Head of caudate nucleus (tissue), 42 donors: ENCODE measurements around the gene ANKS1A.
A peak's percentile ranks its signal among the peaks of the same experiment; 100 is the strongest.
"Not testable (repeated sequence)": the region's sequence is repeated elsewhere in the genome, so short reads cannot be mapped to it uniquely, and the experiment has no call there.

Experiments
- DNase-seq, 42 donors: peaks; one replicate each; pipeline versions ENCODE4 v3.0.0 to v3.0.0-alpha.2; 2020 to 2021; ENCODE audit warnings: mixed read lengths in 7 of 42
- intact Hi-C: fragments of 100-400 bp; cut with DNase I; formaldehyde crosslinking; loops from one replicate; pipeline ENCODE4 v1.15.0; 2022

The ANKS1A gene

DNA sequence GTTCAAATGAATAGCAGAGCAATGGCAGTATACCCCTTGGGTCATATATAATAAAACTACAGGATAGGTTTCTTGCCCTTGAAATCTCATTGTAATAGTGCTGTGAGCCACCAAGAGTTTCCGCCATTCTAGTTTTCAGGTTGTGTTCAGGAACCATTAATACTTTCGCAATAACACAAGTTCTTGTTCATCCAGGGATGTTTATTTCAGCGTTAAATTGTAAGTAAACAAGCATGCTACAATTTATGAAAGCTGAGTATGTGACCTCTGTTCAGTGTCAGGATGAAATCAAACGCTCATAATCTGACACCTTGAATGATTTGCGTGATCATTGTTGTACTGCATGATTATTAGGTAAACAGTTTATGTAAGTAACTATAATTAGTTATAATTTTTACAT lies 22.8 kb downstream of the ANKS1A start:
- no peak for DNase-seq
- intact Hi-C loops: no loop called here

DNA sequence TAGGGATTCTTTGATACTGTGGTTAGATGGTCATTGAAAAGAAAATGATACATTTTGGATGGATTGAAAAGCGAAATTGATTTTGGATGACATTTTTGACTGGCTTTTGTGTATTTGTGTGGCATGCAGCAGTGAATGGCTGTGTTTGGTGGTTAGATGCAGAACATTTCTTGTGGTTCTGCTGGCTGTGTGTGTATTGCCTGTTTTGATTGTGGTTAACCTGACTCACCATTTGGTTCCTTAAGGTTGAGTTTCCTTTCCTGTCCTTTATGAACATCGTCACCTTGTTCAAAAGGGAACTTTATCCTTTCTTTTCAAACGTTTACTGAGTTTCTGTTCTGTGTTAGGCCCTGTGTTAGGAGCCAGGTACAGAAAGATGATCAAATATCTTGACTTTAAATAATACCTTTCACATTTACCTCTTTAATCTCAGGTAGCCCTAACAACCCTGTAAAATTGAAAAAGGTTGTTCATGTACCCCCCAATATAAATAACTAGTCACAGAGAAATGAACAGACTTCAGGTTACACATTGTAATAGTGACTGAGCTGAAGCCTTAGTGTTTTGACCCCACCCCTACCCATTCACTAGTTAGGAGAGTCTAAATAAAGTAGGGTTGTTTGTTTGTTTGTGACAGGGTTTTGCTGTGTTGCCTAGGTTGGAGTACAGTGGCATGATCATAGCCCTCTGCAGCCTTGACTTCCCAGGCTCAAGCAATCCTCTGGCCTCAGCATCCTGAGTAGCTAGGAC lies 23.8 kb downstream of the ANKS1A start:
- intact Hi-C loops: no loop called here
- DNase-seq: no peak

DNA sequence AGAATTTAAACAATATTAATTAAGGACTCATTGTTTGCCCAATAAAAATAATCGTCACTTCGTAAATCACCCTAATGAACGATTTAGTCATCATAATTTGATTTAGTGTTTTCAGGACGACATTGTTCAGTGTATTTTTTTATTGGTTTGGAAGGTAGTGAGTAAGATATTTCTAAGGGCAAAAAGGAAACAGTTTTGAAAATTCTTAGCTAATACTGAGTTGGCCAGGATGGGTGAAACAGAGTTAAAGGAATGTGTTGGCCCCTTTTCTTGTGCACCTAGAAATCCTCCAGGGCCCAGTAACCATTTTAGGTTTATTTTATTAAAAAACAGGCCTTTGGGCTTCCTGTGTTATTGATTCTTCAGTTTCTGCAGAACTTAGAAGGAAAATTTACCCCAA lies 25.3 kb downstream of the ANKS1A start:
- intact Hi-C loops: no loop called here

DNA sequence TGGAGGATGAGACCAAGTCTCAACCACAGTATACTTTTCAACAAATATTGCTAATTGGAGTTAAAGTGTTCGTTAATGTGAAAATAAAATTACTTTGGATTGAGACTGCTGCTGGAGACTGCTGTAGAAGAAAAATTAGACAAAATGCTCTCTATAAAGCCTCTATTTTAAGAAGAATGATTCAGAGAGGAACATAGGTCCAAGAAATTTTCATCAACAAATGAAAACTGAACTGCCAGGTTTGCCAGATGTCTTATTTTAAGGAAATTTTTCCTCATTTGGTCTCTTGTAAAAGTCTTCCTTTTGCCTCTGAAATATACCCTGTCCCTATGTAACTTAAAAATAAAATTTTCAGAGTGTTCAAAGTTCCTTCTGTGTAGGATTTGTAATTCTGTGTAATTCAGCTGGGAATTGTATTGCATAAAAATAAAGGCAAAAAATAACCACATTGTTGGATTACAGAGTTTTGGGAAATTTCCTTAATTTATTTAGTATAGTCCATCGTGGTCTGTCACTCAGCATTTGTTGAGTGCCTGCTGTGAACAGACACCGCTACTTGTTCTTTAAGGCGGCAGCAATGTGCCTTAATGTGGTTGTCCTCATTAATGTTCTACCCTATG lies 27.4 kb downstream of the ANKS1A start:
- intact Hi-C loops: no loop called here
- no peak for DNase-seq

More for the DNA sequence above, 25.3 kb downstream of the ANKS1A start:
- DNase-seq: no peak

DNA sequence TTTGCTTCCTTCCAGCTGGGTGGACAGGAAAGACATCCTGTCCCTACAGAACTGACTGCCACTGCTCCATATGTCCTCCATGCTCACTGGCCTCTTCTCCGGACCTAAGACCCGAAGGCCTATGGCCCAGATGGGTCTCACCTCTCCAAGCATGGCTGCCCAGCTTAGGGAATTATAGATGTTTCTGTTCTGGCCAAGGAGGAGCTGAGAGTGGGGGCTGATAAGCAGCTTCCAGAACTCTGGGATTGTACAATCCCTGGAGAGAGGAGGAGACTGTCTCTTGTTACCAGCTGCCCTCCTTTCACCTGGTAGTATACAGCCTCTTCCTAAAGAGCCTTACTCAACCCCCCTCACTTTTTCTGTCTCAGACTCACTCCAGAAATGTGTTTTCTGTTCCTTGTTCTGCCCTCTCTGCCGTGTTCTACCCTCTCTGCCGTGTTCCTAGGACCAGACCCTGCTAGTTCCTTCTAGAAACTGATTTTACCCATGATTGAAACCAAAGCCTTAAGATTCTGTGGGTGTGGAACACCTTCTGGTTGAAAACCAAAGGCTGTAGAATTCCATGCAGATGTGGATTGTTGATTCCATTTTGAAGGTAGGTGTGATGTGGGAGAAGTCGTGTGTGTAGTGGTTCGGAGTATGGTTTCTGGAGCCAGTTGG lies 28.7 kb downstream of the ANKS1A start:
- DNase-seq: peak in 1 of 42 donors; percentile 16
- intact Hi-C loops: no loop called here

DNA sequence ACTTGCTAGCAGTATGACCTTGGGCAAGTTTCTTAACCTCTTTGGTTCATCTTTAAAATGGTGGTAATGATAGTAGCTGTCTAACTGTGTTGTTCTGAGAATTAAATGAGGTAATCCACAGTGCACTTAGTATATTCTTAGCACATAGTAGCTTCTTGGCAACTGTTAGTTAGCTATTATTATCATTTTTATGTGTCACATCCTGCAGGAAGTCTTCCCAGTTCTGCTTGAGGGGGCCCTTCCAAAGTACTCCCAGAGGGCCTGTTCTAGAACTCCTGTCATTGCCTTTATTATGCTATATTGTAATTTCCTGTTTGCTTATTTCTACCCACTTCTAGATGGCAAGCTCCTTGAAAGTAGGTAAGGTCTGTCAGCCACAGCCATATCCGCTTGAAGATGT lies 30.6 kb downstream of the ANKS1A start:
- no peak for DNase-seq
- intact Hi-C loops: no loop called here

DNA sequence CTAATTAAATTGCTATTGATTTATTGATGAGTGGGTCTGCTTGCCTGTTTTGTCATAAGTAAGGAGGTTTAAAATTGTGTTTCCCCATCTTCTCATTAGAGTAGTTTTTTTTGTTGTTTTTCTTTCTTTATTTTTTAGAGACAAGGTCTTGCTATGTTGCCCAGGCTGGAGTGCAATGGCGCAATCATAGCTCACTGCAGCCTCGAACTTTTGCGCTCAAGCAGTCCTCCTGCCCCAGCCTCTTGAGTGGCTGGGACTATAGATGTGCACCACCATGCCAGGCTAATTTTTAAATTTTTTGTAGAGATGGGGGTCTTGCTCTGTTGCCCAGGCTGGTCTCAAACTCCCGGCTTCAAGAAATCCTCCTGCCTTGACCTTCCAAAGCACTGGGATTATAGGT lies 31.0 kb downstream of the ANKS1A start:
- no peak for DNase-seq
- intact Hi-C loops: no loop called here

DNA sequence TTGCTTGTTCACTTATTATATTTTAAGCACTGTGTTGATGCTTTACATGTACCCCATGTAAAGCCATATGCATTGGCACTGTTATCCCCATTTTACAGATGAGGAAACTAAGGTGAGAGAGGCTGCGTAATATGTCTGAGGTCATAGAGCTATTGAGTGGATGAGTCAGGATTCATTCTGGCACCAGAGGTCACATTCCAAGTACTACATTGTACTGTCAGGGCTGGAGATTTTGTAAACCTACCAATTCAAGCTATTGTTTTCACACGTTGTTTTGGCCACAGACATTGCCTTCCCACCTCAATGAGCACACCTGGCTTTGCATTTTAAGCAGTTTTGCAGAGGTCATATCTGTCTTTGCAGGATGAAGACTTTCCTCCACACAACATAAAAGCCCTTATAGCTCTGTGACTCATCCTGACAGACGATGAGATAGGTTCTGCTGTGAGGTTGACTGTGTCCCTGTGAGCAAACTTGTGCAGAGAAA lies 33.2 kb downstream of the ANKS1A start:
- intact Hi-C loops: no loop called here
- peak in 1 of 42 donors; percentile 30 for DNase-seq

DNA sequence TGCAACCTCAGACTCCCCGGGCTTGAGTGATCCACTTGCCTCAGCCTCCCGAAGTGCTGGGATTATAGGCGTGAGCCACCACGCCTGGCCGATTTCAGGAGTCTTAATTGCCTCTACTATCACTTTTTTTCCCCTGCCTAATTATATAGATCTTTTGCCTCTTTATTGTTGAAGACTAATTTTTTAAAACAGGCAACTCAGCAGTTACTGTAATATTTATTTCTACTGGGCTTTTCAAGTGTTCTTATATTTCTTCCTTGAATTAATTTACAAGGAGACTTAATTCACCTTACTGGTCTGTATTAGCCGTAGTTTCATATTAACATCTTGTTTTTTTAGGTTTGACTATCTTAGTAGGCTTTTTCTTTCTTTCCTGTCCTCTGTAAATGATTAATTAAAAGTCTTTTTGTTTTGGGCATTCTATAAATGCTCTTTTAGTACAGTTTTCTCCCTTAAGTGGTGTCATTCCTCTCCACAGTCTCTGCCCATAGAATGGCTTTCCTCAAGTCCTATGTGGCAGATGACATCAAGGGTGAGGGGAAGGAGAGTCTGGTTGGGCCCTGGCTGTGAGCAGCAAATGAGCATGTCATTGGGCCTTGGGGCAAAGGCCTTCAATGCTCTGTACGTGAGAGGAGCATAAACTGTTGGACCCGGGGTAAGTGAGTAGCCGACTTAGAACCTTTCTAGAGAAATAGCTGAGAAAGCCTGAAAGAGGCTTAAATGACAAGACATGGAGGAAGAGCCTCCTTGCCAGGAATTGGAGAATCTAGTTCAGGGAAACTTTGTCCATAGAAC lies 36.0 kb downstream of the ANKS1A start:
- no peak for DNase-seq
- intact Hi-C loops: no loop called here

DNA sequence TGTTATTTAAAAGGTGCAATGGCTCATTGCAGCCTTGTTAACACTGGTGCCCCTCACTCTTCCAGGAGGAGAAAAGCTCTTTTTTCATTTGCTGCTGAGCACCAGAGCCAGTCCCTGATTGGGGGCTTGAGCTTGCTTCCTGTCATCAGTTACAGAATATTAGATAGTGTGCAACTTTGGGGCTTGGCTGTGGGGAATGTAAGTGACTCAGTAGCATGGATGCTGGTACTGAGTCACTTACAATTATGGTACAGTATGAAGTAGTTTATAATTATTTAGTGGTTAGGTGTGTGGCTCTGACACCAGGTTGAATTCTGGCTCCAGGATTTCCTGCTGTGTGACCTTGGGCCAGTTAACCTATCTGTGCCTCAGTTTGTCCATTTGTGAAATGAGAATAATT lies 37.6 kb downstream of the ANKS1A start:
- no peak for DNase-seq
- intact Hi-C loops: no loop called here

DNA sequence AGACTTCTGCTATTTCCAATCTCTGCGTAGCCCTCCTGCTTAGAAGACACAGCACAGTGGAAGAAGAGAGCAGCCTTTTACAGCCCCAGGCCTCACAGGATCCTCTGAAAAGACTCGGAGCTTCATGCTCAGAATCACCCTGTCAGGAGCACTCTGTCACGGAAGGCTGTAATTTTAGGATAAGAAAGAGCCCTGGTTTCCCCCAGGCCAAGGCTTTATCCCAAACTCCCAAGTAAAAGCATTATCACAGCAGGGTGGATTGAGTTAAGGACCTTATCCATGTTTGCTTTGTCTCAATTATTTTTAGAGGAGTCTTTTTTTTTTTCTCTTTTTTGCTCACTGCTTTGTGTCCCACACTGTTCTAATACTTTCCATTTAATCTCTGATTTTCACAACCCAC lies 39.2 kb downstream of the ANKS1A start:
- intact Hi-C loops: no loop called here
- DNase-seq: no peak

DNA sequence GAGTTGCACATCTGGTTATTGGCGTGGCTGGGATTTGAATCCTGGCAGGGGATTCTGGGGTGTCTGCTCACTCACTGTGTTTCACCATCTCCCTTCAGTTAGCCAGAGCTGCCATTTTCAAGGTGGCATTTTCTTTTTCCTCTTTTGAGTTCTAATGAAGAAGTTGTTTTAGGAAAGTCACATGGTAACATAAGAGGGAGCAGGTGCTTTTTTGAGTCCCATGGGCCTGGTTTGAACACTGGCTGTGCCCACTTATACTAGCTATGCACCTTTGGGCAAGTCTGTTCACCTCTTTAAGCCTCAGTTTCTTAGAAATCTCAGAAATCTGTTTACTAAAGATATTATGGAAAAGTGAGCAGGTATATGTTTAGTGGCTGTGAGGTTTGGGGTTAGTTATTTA lies 39.6 kb downstream of the ANKS1A start:
- no peak for DNase-seq
- intact Hi-C loops: no loop called here

DNA sequence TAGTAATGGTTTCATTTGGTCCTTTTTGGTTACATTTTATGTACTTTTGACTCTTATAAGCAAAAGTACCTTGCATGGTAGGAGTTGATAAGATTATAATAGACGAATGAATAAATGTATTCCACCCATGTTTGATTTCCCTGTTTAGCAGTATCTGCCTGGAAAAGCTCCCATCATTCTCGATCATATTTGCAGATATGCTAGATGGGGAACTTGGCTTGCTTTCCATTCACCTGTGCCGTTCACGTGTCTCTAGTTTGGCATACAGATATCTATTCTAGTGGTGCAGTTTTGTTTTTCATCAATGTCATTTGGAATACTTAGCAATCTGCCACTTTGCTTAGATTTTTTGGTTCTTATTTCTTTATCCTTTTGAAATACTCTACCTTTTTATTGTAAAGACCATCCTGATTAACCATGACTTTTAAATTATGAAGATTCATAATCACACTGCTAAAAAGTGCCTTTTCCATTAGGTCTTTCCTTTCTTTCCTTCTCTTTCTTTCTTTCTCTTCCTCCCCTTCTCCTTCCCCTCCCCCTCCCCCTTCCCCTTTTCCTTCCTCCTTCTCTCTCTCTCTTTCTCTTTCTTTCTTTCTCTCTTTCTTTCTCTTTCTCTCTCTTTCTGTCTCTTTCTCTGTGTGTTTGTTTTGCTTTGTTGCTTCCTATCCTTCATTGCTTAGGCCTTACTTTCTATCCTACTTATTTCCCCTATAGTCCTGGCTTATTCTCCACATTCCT lies 40.4 kb downstream of the ANKS1A start:
- DNase-seq: peak in 10 of 42 donors; percentile 14 to 62 (median 25)
- intact Hi-C loops: no loop called here

DNA sequence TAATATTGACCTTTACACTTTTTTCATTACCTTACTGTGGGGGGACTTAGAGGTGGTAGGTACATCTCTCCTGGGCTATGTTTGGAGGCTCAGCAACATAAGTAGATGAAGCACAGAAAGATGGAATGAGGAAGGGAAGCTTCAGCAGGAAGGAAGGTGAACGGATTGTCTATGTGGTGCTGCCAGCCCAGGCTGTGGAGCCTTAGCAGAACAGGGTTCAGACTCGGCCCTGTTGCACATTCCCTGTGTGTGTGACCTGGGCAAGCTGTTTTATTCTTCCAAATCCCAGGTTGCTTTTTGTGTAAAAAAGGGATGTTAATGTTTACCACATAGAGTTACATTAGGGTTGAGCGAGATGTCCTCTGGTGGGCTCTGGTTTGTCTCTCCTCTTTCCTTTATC lies 41.2 kb downstream of the ANKS1A start:
- intact Hi-C loops: no loop called here
- DNase-seq: no peak

DNA sequence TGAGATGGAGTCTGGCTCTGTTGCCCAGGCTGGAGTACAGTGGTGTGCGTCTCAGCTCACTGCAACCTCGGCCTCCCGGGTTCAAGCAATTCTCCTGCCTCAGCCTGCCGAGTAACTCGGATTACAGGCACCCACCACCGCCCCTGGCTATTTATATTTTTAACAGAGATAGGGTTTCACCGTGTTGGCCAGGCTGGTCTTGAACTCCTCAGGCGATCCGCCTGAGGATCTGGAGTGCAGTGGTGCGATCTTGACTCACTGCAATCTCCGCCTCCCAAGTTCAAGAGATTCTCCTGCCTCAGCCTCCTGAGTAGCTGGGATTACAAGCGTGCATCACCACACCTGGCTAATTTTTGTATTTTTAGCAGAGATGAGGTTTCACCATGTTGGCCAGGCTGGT lies 43.1 kb downstream of the ANKS1A start:
- DNase-seq, intact Hi-C loops: not testable (repeated sequence)

DNA sequence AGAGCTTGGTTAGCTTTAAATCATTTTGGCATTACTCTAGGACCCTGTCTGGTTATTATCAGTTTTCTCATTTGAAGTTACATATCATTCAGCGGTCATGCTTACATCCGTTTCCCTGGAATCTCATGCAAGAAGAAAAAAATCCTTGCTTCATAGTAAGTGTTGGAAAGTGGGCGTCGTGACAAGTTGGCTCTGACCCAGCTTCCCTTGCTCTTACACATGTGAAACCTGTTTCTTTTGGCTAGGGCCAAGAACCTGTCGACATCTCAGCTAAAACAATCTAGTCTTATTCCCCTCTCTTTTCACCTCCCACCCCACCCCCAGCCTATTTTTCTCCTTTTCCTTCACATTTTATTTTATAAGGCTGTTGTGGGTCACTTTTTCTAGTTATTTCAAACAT lies 45.5 kb downstream of the ANKS1A start:
- intact Hi-C loops: no loop called here
- DNase-seq: peak in 33 of 42 donors; percentile 15 to 72 (median 39)

DNA sequence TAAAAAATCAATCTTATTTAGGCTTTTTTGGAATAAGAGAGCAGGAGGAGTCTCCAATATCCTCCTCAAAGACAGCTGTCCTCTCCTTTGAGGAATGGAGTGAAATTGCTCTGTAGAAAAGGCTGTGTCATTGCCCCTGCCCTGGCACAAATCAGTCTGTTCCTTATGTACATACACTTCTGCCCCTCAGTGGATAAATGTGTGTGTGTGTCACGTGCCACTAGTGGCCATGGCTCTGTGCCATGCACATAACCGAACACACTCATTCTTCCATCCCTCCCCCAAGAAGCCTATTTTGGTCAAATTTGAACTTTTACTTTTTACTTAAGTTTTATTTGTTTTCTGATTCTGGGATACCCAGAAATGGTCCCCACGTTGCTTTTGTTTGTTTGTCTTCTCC lies 49.2 kb downstream of the ANKS1A start:
- intact Hi-C loops: no loop called here
- DNase-seq: peak in 2 of 42 donors; percentile 15 to 21

DNA sequence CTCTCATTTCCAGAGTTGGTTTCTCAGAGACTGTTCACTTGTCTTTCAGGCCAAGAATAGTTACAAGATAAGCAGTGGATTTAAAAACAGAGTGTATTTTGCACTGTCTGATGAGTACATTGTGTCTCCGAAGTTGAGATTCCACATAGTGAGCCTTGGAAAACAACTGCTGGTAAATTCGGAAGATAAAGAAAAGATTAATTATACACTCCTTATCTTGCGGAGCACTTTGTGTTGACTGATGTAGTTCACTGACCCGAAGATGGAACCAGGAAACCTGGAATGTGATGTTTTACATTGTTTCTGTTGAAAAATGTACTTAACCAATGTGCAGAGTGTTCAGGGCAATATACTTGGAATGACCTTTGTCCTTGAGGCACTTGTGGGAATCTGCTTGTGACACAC lies 51.0 kb downstream of the ANKS1A start:
- DNase-seq: no peak
- intact Hi-C loops: no loop called here

DNA sequence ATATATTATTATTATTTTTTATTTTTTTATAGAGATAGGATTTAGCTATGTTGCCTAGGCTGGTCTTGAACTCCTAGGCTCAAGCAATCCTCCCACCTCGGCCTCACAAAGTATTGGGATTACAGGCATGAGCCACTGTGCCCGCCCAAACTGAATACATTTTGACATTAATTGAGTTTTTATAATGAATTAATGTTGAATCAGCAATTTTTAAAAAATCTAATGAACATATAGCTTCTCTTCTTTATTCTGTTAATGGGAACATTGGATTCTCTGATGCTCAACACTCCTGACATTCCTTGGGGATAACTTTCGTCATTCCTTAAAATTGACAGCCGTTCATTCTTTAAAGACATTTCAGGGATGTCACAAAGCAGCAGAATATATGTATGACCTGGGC lies 52.4 kb downstream of the ANKS1A start:
- DNase-seq: no peak
- intact Hi-C loops: no loop called here
